Hindlimb muscle (tissue), 1 donor: ENCODE data around the gene FAM193A. TPM values are rescaled to one million over a fixed set of nuclear protein-coding genes. Genes with fewer than 3 reads are reported as not detected.
"Not testable (repeated sequence)": the region's sequence is repeated elsewhere in the genome, so short reads cannot be mapped to it uniquely, and the experiment has no call there.

Experiments used
- DNase-seq: peaks from one replicate; pipeline ENCODE4 v3.0.0-alpha.2; 2013
- polyA plus RNA-seq: library from polyadenylated mRNA; unstranded; fragments of 120-200 nt; gene quantifications from one replicate; pipeline ENCODE4 v1.2.1, GENCODE V29; 2013; ENCODE audit not compliant: insufficient read length

The FAM193A gene
- polyA plus RNA-seq, 1 donor = 23.6 TPM

DNA sequence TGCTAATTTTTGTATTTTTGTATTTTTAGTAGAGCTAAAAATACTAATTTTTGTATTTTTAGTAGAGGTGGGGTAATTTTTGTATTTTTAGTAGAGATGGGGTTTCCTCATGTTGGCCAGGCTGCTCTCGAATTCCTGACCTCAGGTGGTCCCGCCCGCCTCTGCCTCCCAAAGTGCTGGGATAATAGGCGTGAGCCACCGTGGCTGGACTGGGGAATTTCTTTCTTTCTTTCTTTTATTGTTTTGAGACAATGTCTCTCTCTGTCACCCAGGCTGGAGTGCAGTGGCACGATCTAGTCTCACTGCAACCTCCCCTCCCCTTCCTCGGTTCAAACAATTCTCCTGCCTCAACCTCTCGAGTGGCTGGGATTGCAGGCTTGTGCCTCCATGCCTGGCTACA, 83.0 kb downstream of the FAM193A start:
- DNase-seq = no peak

DNA sequence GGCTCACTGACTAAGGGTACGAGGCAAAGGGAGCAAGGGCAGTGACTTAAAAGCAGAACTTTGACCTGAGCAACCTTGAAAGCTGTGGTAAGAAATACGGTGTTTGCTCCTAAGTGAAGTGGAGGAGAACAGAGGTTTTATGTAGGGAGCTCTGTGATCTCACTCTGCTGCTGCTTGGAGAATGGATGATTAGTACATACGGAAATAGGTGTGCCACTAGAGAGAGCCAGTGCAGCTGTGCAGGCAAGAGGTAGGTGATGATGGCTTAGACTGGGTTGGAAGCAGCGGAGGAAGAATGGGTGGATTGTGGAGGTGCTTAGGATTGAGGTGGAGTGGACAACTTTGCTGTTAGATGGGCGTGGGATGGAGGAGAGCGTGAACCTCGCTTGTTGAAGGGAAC, 85.0 kb downstream of the FAM193A start:
- DNase-seq = no peak

DNA sequence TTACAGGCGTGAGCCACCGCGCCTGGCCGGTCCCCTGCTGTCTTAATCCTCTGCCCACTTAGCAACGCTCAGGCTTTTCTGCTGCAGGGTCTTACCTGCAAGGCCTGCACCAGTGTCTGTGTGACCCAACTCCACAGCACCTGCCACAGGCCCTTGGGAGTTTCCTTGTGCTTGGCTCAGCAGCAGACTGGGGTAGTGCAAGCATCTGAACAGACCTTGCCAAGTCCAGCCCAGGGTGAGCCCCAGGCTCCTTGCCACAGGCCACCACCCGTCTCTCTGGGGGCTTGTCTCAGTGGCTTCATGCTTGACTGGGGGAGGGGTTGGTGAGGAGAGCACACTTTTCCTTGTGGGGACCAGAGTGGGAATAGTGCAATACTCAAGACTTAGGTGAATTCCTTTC, 87.0 kb downstream of the FAM193A start:
- DNase-seq = no peak

DNA sequence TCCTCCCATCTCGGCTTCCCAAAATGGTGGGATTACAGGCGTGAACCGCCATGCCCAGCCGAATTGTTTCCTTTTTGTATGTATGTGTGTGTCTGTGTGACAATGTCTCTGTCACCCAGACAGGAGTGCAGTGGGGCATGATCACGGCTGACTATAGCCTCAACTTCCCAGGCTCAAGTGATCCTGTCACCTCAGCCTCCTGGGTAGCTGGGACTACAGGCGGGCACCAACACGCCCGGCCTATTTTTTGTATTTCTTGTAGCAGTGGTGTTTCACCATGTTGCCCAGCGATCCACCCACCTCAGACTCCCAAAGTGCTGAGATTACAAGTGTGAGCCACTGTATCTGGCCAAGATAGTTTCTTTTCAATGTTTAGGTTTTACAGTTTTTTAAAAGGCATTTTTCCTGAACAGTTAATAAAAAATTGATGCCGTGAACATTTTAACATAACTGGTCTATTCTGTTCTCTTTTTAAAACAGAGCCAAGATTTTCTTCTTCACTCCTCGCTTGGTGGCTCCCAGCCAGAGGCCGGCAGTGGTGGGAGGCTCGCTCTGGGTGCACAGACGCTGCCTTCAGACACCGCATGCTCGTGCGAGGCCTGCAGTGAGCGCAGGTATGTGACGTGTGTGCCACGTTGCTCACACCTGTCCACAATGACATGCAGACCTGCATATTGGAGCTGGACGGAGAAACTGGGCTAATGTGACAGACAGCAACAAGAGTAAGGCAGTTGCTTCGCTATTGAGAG, 88.5 kb downstream of the FAM193A start:
- DNase-seq = peak; percentile 26

GRCh38 chr4:2626231-2626630, 89.8 kb downstream of the FAM193A start:
- DNase-seq = no peak

DNA sequence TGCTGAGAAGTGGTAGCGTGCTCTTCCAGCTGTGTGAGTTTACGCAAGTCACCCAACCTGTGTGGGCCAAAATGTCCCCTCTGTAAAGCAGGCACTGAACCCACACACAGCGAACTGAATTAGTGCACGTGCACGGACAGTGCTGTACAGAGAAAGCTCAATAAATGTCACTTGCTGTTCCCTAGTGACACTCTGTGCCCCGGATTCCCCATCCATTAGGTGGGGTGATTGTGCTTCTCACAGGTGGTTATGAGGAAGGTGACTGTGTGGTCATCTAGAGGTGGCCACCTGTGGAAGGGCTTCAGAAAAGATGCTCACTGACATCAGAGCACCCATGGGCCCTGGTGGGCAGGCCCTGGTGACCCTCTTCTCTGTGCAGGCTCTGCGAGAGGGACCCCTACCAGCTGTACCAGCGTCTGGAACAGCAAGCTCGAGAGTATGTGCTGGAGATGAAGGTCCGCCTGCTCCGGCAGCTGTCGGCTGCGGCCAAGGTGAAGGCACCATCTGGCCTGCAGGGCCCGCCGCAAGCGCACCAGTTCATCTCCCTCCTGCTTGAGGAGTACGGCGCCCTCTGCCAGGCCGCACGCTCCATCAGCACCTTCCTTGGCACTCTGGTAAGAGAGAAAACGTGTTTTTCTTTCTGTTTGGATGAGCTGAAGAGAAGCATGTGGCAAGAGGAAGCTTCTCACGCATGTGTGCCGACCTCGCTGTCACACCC, 94.3 kb downstream of the FAM193A start:
- DNase-seq = no peak

- no peak for DNase-seq
Measured at GRCh38 chr4:2634014-2634413, 97.6 kb downstream of the FAM193A start.

DNA sequence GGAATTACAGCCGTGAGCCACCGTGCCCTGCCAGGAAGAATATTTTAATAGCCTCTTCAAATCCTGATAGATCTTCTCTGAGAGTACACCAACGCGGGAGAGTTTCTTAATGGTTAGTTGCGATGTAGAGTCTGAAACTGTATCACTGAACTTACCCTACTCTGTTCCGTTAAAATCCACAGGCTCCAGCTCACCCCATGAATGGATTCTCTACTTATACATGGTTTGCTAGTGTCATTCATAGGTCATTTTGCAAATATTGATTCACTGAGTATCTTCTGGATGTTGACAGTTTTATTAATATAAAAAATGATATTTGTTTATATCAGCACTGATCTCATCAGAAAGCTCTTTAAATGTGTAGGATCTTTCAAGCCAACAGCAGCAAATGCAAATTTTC, 99.9 kb downstream of the FAM193A start:
- no peak for DNase-seq

- DNase-seq = not testable (repeated sequence)
Measured at GRCh38 chr4:2636994-2637393, 100.5 kb downstream of the FAM193A start.

DNA sequence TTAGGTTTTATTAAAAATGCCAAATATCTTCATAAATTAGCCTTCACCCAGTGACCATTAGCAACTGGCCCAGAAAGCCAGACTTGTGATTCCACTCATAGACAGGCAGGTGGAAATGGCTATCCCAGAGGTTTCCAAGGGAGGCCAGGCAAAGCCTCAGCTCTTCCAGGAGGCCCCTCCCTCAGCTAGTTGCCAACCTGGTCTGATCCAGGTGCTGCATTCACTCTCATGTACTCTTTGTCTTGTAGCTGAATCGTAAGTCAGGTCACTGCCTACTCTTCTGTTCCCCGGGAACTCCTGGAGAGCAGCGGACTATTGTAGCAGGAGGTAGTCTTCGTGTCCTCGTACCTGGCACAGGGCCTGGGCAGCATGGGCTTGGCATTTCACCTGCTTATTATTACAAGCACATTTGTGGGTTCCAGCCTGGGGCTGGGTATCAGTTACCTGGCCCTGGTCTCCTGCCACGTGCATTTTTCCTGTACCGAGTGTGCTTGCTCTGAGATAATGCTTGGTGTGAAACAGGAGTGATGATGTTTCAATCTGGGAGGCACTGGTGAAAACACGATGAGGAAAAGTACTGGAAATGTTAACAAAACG, 101.6 kb downstream of the FAM193A start:
- DNase-seq = no peak

GRCh38 chr4:2638730-2639129, 102.3 kb downstream of the FAM193A start:
- no peak for DNase-seq

DNA sequence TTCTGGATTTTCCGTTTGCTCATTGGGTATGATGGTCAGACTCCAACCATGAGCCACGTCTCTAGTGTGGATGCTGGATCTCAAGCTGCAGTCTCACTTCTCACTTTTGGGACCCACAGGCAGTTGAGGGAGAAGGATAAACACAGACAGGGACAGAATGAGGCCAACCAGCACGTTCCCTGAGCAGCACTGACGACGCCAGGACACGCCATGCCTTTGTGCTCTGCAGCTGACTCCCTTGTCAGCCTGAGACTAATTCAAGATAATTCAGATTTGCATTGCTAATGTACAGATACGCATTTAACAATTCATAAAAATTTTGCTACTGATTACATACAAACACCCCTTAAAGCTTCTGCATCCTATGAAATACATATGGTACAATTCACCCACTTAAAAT, 106.5 kb downstream of the FAM193A start:
- DNase-seq = no peak

GRCh38 chr4:2643555-2643954, 107.1 kb downstream of the FAM193A start:
- DNase-seq = no peak

- no peak for DNase-seq
Measured at GRCh38 chr4:2646396-2647149, 110.1 kb downstream of the FAM193A start.

- no peak for DNase-seq
Measured at GRCh38 chr4:2647403-2648158, 111.1 kb downstream of the FAM193A start.

DNA sequence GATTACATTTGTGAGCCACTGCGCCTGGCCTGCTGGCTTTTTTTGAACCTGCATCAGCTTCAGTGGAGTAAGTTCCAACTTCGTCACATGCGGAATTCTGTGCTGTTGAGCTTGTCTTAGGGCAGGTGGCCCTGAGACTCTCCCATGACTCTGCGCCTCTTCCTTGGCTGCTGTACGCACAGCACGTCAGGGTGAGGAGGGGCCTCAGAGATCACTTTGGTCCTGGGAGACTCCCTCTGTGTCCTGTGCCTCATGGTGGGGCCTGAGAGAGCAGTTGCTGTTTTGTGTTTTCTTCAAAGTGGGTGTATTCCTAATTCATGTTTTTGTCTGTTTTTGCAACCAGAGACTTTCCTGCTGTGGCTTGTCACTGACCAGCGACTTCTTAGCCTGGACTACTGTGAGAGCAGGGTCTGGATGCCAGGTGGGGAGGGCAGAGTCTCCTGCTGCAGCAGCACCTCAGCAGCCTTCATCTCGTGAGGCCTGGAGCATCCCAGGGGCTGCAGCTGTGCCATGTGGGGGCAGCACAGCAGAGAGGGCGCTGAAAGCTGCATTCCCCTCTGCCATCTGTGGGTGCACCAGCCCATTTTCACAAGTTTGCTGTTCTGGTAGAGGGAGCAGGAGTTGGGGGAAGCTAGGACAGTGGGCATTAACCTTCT, 111.8 kb downstream of the FAM193A start:
- DNase-seq = no peak

DNA sequence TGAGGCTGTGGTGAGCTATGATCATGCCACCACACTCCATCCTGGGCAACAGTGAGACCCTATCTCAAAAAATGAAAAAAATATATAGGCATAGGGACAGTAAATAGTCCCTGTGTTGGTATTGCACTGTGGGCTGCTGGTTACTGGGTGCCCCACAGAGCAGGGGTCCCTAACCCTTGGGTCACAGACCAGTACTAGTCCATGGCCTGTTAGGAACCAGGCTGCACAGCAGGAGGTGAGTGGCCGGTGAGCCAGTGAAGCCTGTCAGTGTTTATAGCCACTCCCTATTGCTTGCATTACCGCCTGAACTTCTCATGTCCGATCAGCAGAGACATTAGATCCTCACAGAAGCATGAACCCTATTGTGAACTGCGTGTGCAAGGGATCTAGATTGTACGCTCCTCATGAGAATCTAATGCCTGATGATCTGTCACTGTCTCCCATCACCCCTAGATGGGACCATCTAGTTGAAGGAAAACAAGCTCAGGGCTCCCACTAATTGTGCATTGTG, 113.2 kb downstream of the FAM193A start:
- DNase-seq = no peak

DNA sequence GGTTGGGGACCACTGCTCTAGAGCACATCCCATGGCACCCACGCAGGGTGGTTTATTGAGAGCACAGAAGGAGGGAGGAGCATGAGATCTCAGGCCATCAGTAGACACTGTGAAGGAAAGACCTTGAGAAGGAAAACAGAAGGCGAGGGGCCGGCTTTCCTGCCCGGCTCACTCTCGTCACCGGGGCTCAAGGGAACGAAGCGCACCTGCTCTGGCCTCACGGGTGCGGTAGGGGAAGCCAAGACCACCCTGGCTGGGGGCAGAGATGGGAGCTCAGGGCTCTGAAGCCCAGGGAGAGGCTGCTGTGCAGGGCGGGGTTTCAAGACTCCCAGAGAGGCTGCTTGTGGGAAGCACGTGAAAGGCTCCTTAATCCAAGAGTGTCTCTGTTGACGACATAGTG, 113.8 kb downstream of the FAM193A start:
- no peak for DNase-seq

DNA sequence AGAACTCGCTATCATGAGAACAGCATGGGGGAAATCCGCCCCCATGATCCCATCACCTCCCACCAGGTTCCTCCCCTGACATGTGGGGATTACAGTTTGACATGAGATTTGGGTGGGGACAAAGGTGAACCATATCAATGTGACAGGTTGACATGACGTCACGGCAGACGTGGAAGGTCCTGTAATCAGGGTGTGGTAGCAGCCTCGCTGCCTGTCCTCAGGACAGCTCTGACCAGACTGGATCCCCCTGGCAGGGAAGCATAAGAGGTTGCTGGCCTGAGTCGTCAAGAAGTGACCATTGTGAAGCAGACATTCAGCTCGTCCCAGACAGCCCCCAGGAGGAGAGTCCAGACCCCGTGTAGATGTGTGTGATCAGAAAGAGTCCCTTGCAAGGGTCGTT, 115.1 kb downstream of the FAM193A start:
- no peak for DNase-seq

DNA sequence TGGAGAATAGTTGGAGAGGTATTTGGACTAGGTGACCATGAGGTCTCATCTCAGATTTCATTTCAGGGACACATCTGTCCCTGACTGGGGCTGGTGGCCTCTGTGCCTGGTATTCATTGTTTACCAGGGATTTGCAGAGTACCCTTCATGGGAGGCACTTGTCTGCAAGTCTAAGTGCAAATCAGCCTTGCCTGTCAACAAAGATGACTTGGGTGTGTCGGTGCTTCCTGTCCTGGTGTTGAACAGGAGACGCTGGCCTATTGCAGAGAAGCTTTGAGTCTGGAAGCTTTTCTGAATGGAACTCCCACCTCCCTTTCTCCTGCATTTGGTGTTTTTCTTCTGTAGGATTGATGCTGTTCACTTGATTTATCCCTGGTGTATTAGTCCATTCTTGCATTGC, 115.6 kb downstream of the FAM193A start:
- no peak for DNase-seq

- DNase-seq = no peak
Measured at GRCh38 chr4:2652415-2653160, 116.1 kb downstream of the FAM193A start.
